Common myeloid progenitor, CD34-positive (primary cell): ENCODE data around the gene ATP11C.

Experiments used
- CTCF ChIA-PET: fragments of 350-600 bp; sonication (Branson Sonifier 250); formaldehyde crosslinking; loops from one replicate; lab custom pipeline; 2021; ENCODE audit warnings: antibody characterized with exemption; lab: Charles Lee
- POLR2A ChIA-PET: fragments of 350-600 bp; sonication (Branson Sonifier 250); formaldehyde crosslinking; loops from one replicate; lab custom pipeline; 2021; ENCODE audit warnings: antibody characterized with exemption; lab: Charles Lee
- DNase-seq, 3 donors: peaks; one replicate each; pipeline versions ENCODE4 v3.0.0 to v3.0.0-alpha.2; 2013
- H3K27ac ChIP-seq, 2 experiments: 1 replicate in 1 of 2; 2 replicates in 1 of 2; pipeline ENCODE4 v1.7.0; 2013; ENCODE audit warnings: inconsistent platforms in 2 of 2, low read length in 2 of 2, mild to moderate bottlenecking in 2 of 2, low read depth in 1 of 2, moderate library complexity in 1 of 2; ENCODE audit not compliant: severe bottlenecking in 2 of 2, insufficient read depth in 1 of 2, poor library complexity in 1 of 2
- H3K27me3 ChIP-seq, 5 experiments: replicated peaks in 2 of 5; 1 replicate in 3 of 5; 2 replicates in 2 of 5; pipeline versions ENCODE4 v1.6.1 to v1.7.0; 2013; ENCODE audit warnings: low read length in 4 of 5, mild to moderate bottlenecking in 2 of 5, moderate library complexity in 2 of 5, inconsistent platforms in 1 of 5; ENCODE audit not compliant: insufficient read depth in 5 of 5, control insufficient read depth in 4 of 5
- H3K36me3 ChIP-seq, 4 experiments: 1 replicate in 2 of 4; 2 replicates in 2 of 4; pipeline versions ENCODE4 v1.6.1 to v1.7.0; 2013; ENCODE audit warnings: low read length in 3 of 4, control low read depth in 1 of 4, mild to moderate bottlenecking in 1 of 4; ENCODE audit not compliant: control insufficient read depth in 4 of 4, insufficient read depth in 4 of 4
- H3K4me1 ChIP-seq, 4 experiments: 1 replicate in 3 of 4; 2 replicates in 1 of 4; pipeline versions ENCODE4 v1.6.1 to v1.7.1; 2013; ENCODE audit warnings: low read length in 3 of 4, mild to moderate bottlenecking in 3 of 4, control low read depth in 1 of 4, inconsistent platforms in 1 of 4, moderate library complexity in 1 of 4; ENCODE audit not compliant: control insufficient read depth in 4 of 4, insufficient read depth in 4 of 4; ENCODE audit errors: control extremely low read depth in 1 of 4
- H3K4me3 ChIP-seq, 7 experiments: 1 replicate in 4 of 7; 2 replicates in 3 of 7; pipeline versions ENCODE4 v1.5.1 to v1.7.0; 2013; ENCODE audit warnings: mild to moderate bottlenecking in 7 of 7, low read length in 6 of 7, moderate library complexity in 6 of 7, inconsistent platforms in 2 of 7, low read depth in 2 of 7, control low read depth in 1 of 7; ENCODE audit not compliant: insufficient read depth in 4 of 7, control insufficient read depth in 1 of 7; ENCODE audit errors: extremely low read depth in 1 of 7
- H3K9me3 ChIP-seq, 5 experiments: 1 replicate in 4 of 5; 2 replicates in 1 of 5; pipeline versions ENCODE4 v1.6.1 to v1.7.1; 2013; ENCODE audit warnings: low read length in 4 of 5, mild to moderate bottlenecking in 2 of 5, inconsistent platforms in 1 of 5, low read depth in 1 of 5, moderate library complexity in 1 of 5; ENCODE audit not compliant: control insufficient read depth in 4 of 5, insufficient read depth in 2 of 5; ENCODE audit errors: control extremely low read depth in 1 of 5
- whole genome bisulfite sequencing: methylation state at CpG from one replicate; pipeline ENCODE4 v1.1.5; 2013; ENCODE audit not compliant: insufficient coverage; 5-methylcytosine and 5-hydroxymethylcytosine counted together

Gene ATP11C

GRCh38 chrX:139783030-139783429 is 149.8 kb downstream of the ATP11C start:
- Histone ChIP-seq H3K27ac (no peak overlapping the region), H3K27me3 (no peaks in the 10 kb centered on the region), H3K4me3 (no peak overlapping the region), H3K9me3 (no peaks in the 10 kb centered on the region), H3K4me1 (no peaks in the 10 kb centered on the region), H3K36me3 (peaks cover 4 to 27% (median 7%) of the 10 kb centered on the region in 4 experiments)
- no peak for DNase-seq
- POLR2A ChIA-PET, result no interaction called here
- 80% methylated on average over 1 of the region's 3 CpGs for WGBS
- CTCF ChIA-PET, result no interaction called here

- Histone ChIP-seq H3K4me1 (no peaks in the 10 kb centered on the region), H3K9me3 (no peaks in the 10 kb centered on the region), H3K4me3 (no peak overlapping the region), H3K36me3 (peaks cover 0 to 25% (median 17%) of the 10 kb centered on the region in 4 experiments), H3K27ac (no peak overlapping the region), H3K27me3 (no peaks in the 10 kb centered on the region)
- POLR2A ChIA-PET, result interaction anchor here (0.6 kb wide), 1 partner anchor 118 kb away, joined by 6 read pairs; no protein-coding TSS in a partner anchor
- CTCF ChIA-PET, result interaction anchor here (1.1 kb wide), 1 partner anchor 12 kb away, joined by 3 read pairs; no protein-coding TSS in a partner anchor
- WGBS, result no CpG with 5 or more reads among the region's 3 CpGs
- no peak for DNase-seq
These were observed 156.3 kb downstream of the ATP11C start for GRCh38 chrX:139776599-139776998.

- Histone ChIP-seq H3K9me3 (no peaks in the 10 kb centered on the region), H3K4me1 (peaks cover 0 to 3% (median 0%) of the 10 kb centered on the region in 4 experiments), H3K36me3 (peaks cover 2 to 38% (median 17%) of the 10 kb centered on the region in 4 experiments), H3K27ac (no peak overlapping the region), H3K27me3 (no peaks in the 10 kb centered on the region), H3K4me3 (no peak overlapping the region)
- ChIA-PET POLR2A (no interaction called here), CTCF (no interaction called here)
- DNase-seq, result no peak
- 100% methylated on average over 2 of the region's 2 CpGs for WGBS
These were observed 162.5 kb downstream of the ATP11C start for GRCh38 chrX:139770366-139770765.

GRCh38 chrX:139766545-139766983 is 166.3 kb downstream of the ATP11C start:
- peaks cover 2 to 21% (median 13%) of the 10 kb centered on the region in 4 experiments for H3K36me3 ChIP-seq
- peaks cover 0 to 3% (median 0%) of the 10 kb centered on the region in 4 experiments for H3K4me1 ChIP-seq
- H3K9me3 ChIP-seq, result no peaks in the 10 kb centered on the region
- POLR2A ChIA-PET, result no interaction called here
- H3K4me3 ChIP-seq, result no peak overlapping the region
- no peaks in the 10 kb centered on the region for H3K27me3 ChIP-seq
- peak; percentile 33 to 85 (median 80) for DNase-seq
- no peak overlapping the region for H3K27ac ChIP-seq
- 60% methylated on average over 1 of the region's 5 CpGs for WGBS
- CTCF ChIA-PET, result no interaction called here

- H3K27ac ChIP-seq, result no peak overlapping the region
- no peak overlapping the region for H3K4me3 ChIP-seq
- 56% methylated on average over 2 of the region's 4 CpGs for WGBS
- H3K27me3 ChIP-seq, result no peaks in the 10 kb centered on the region
- peaks cover 0 to 3% (median 0%) of the 10 kb centered on the region in 4 experiments for H3K4me1 ChIP-seq
- DNase-seq, result no peak
- H3K36me3 ChIP-seq, result peaks cover 0 to 9% (median 5%) of the 10 kb centered on the region in 4 experiments
- no peaks in the 10 kb centered on the region for H3K9me3 ChIP-seq
- ChIA-PET CTCF (no interaction called here), POLR2A (no interaction called here)
These were observed 170.3 kb downstream of the ATP11C start for GRCh38 chrX:139762400-139763183.

GRCh38 chrX:139759637-139760036 is 173.2 kb downstream of the ATP11C start:
- DNase-seq, result peak; percentile 0 to 18 (median 9)
- Histone ChIP-seq H3K9me3 (peaks cover 0 to 4% (median 0%) of the 10 kb centered on the region in 5 experiments), H3K36me3 (peaks cover 0 to 14% (median 7%) of the 10 kb centered on the region in 4 experiments), H3K4me3 (no peak overlapping the region), H3K27ac (no peak overlapping the region), H3K27me3 (no peaks in the 10 kb centered on the region), H3K4me1 (no peaks in the 10 kb centered on the region)
- CTCF ChIA-PET, result interaction anchor here (1.6 kb wide), 1 partner anchor 33 kb away, joined by 4 read pairs; no protein-coding TSS in a partner anchor
- POLR2A ChIA-PET, result no interaction called here
- WGBS, result 44% methylated on average over 2 of the region's 4 CpGs

- Histone ChIP-seq H3K36me3 (peaks cover 0 to 14% (median 7%) of the 10 kb centered on the region in 4 experiments), H3K27ac (no peak overlapping the region), H3K9me3 (peaks cover 0 to 4% (median 3%) of the 10 kb centered on the region in 5 experiments), H3K27me3 (no peaks in the 10 kb centered on the region), H3K4me3 (no peak overlapping the region), H3K4me1 (no peaks in the 10 kb centered on the region)
- CTCF ChIA-PET, result interaction anchor here (0.5 to 1.6 kb wide), 3 partner anchors 20 to 310 kb away, joined by 3 to 4 read pairs (median 4); no protein-coding TSS in a partner anchor
- no peak for DNase-seq
- POLR2A ChIA-PET, result no interaction called here
- WGBS, result 80% methylated on average over 1 of the region's 1 CpG
These were observed 174.0 kb downstream of the ATP11C start for GRCh38 chrX:139758809-139759208.
